IMR-90 (cell line): ENCODE results near the gene BTBD9. TPM values are rescaled to one million over a fixed set of nuclear protein-coding genes. Genes with fewer than 3 reads are reported as not detected.

ENCODE experiments used
- ATAC-seq: fragments of 200-7000 bp; cut with Tn5 transposase; 2 replicates; pipeline ENCODE4 v1.9.1; 2020; ENCODE audit warnings: low read depth, mild to moderate bottlenecking, moderate library complexity
- BruUV-seq: library from RNA; stranded (reverse); fragments of 400-500 nt; replicated peaks from 2 replicates; lab custom pipeline; 2021; lab: Mats Ljungman, UMichigan
- CTCF ChIA-PET: fragments of 300-600 bp; formaldehyde crosslinking; extraction: SDS; loops from one replicate; lab custom pipeline; 2021; ENCODE audit warnings: antibody characterized with exemption; lab: Yijun Ruan, JAX
- POLR2A ChIA-PET: fragments of 300-600 bp; sonication (Branson Sonifier 250); formaldehyde crosslinking; loops from one replicate; lab custom pipeline; 2022; ENCODE audit warnings: antibody characterized with exemption; ENCODE audit not compliant: unreplicated experiment; lab: Charles Lee
- DNase-seq: peaks from one replicate; pipeline ENCODE4 v3.0.0; 2013
- H2AFZ ChIP-seq: replicated peaks from 2 replicates; pipeline ENCODE3; 2013; ENCODE audit warnings: low read length, mild to moderate bottlenecking; ENCODE audit not compliant: poor library complexity
- H2AK5ac ChIP-seq: 2 replicates; pipeline ENCODE4 v1.6.1; 2013; ENCODE audit warnings: low read depth, low read length, inconsistent platforms
- H2AK9ac ChIP-seq: replicated peaks from 2 replicates; pipeline ENCODE3; 2013; ENCODE audit warnings: mild to moderate bottlenecking, low read depth, low read length, moderate library complexity; ENCODE audit not compliant: poor library complexity
- H2BK120ac ChIP-seq: 2 replicates; pipeline ENCODE4 v1.6.1; 2013; ENCODE audit warnings: low read depth, low read length, inconsistent platforms
- H2BK15ac ChIP-seq: 3 replicates; pipeline ENCODE4 v1.6.1; 2013; ENCODE audit warnings: low read depth, low read length, inconsistent platforms
- H2BK20ac ChIP-seq: 2 replicates; pipeline ENCODE4 v1.6.1; 2013; ENCODE audit warnings: low read depth, mild to moderate bottlenecking, inconsistent platforms, low read length, moderate library complexity
- H2BK5ac ChIP-seq: 2 replicates; pipeline ENCODE4 v1.6.1; 2013; ENCODE audit warnings: mild to moderate bottlenecking, low read depth, low read length, inconsistent platforms; ENCODE audit not compliant: poor library complexity, severe bottlenecking
- H3K14ac ChIP-seq: replicated peaks from 2 replicates; pipeline ENCODE4 v1.6.1; 2013; ENCODE audit warnings: low read depth, low read length, inconsistent platforms
- H3K18ac ChIP-seq: 2 replicates; pipeline ENCODE4 v1.6.1; 2013; ENCODE audit warnings: low read depth, low read length, control low read depth
- H3K23ac ChIP-seq: 2 replicates; pipeline ENCODE4 v1.6.1; 2013; ENCODE audit warnings: low read depth, low read length, inconsistent platforms
- H3K27ac ChIP-seq: 2 replicates; pipeline ENCODE4 v1.5.1; 2013; ENCODE audit warnings: mild to moderate bottlenecking, control low read depth, low read length; ENCODE audit not compliant: insufficient read depth
- H3K27me3 ChIP-seq: 2 replicates; pipeline ENCODE4 v1.6.1; 2013; ENCODE audit warnings: low read length; ENCODE audit not compliant: control insufficient read depth, insufficient read depth
- H3K36me3 ChIP-seq: 2 replicates; pipeline ENCODE4 v1.6.1; 2013; ENCODE audit warnings: low read length, mixed read lengths; ENCODE audit not compliant: control insufficient read depth, insufficient read depth
- H3K4ac ChIP-seq: 2 replicates; pipeline ENCODE4 v1.6.1; 2013; ENCODE audit warnings: low read depth, low read length, inconsistent platforms
- H3K4me1 ChIP-seq: 2 replicates; pipeline ENCODE4 v1.6.1; 2013; ENCODE audit warnings: low read length, mixed read lengths; ENCODE audit not compliant: control insufficient read depth, insufficient read depth
- H3K4me2 ChIP-seq: 2 replicates; pipeline ENCODE4 v1.6.1; 2013; ENCODE audit warnings: low read depth, mild to moderate bottlenecking, control low read depth, low read length, moderate library complexity
- H3K4me3 ChIP-seq: 2 replicates; pipeline ENCODE4 v1.5.1; 2013; ENCODE audit warnings: low read depth, mild to moderate bottlenecking, control low read depth, low read length, moderate library complexity; ENCODE audit not compliant: insufficient read depth
- H3K56ac ChIP-seq: 2 replicates; pipeline ENCODE4 v1.6.1; 2013; ENCODE audit warnings: low read length, inconsistent platforms; ENCODE audit not compliant: insufficient read depth; ENCODE audit errors: extremely low read depth
- H3K79me1 ChIP-seq, 2 experiments: 2 replicates each; pipeline ENCODE4 v1.6.1; 2013; ENCODE audit warnings: low read length in 2 of 2, inconsistent platforms in 1 of 2, low read depth in 1 of 2
- H3K9ac ChIP-seq: 2 replicates; pipeline ENCODE4 v1.6.1; 2013; ENCODE audit warnings: low read depth, low read length, control low read depth
- H3K9me1 ChIP-seq: 2 replicates; pipeline ENCODE4 v1.6.1; 2013; ENCODE audit warnings: low read length, inconsistent platforms; ENCODE audit not compliant: insufficient read depth
- H3K9me3 ChIP-seq: 2 replicates; pipeline ENCODE4 v1.6.1; 2013; ENCODE audit warnings: low read length; ENCODE audit not compliant: control insufficient read depth, insufficient read depth
- H4K20me1 ChIP-seq: 2 replicates; pipeline ENCODE4 v1.6.1; 2013; ENCODE audit warnings: low read length, inconsistent platforms; ENCODE audit not compliant: insufficient read depth
- H4K5ac ChIP-seq: 2 replicates; pipeline ENCODE4 v1.6.1; 2013; ENCODE audit warnings: mild to moderate bottlenecking, low read depth, low read length, control low read depth
- H4K8ac ChIP-seq, 2 experiments: 2 replicates each; pipeline ENCODE4 v1.6.1; 2013; ENCODE audit warnings: low read depth in 2 of 2, low read length in 2 of 2, control low read depth in 1 of 2, inconsistent platforms in 1 of 2
- H4K91ac ChIP-seq: 2 replicates; pipeline ENCODE4 v1.6.1; 2013; ENCODE audit warnings: low read depth, low read length, inconsistent platforms; ENCODE audit not compliant: insufficient read depth
- BHLHE40 ChIP-seq: fragments of 150-350 bp; IDR thresholded peaks from 2 replicates; pipeline ENCODE4 v1.6.1; 2016; ENCODE audit warnings: mild to moderate bottlenecking, low read depth, low read length
- CEBPB ChIP-seq: IDR thresholded peaks from 2 replicates; pipeline ENCODE4 v1.6.1; 2012; ENCODE audit warnings: low read depth, low read length, improper control_type of control experiment
- CHD1 ChIP-seq: IDR thresholded peaks from 2 replicates; pipeline ENCODE4 v1.6.1; 2012; ENCODE audit warnings: low read depth, low read length, improper control_type of control experiment
- CTCF ChIP-seq: conservative IDR thresholded peaks from 2 replicates; pipeline ENCODE4 v1.5.1; 2012; ENCODE audit warnings: mild to moderate bottlenecking, low read depth, low read length, improper control_type of control experiment
- ELK1 ChIP-seq: fragments of 150-350 bp; IDR thresholded peaks from 2 replicates; pipeline ENCODE4 v1.6.1; 2016; ENCODE audit warnings: low read depth, mild to moderate bottlenecking, low read length, moderate library complexity, borderline replicate concordance
- FOS ChIP-seq: fragments of 150-350 bp; IDR thresholded peaks from 2 replicates; pipeline ENCODE4 v1.6.1; 2016; ENCODE audit warnings: low read depth, low read length
- MAFK ChIP-seq: IDR thresholded peaks from 2 replicates; pipeline ENCODE4 v1.6.1; 2012; ENCODE audit warnings: low read depth, low read length, improper control_type of control experiment
- MAZ ChIP-seq: IDR thresholded peaks from 2 replicates; pipeline ENCODE4 v1.6.1; 2012; ENCODE audit warnings: low read depth, mild to moderate bottlenecking, low read length, improper control_type of control experiment, moderate library complexity, borderline replicate concordance
- MXI1 ChIP-seq: IDR thresholded peaks from 2 replicates; pipeline ENCODE4 v1.6.1; 2012; ENCODE audit warnings: low read depth, mild to moderate bottlenecking, low read length, moderate library complexity, borderline replicate concordance
- NFE2L2 ChIP-seq: fragments of 150-350 bp; IDR thresholded peaks from 2 replicates; pipeline ENCODE4 v1.6.1; 2016; ENCODE audit warnings: low read depth, mild to moderate bottlenecking, low read length
- POLR2A ChIP-seq: IDR thresholded peaks from 2 replicates; pipeline ENCODE4 v1.6.1; 2012; ENCODE audit warnings: mild to moderate bottlenecking, low read depth, low read length
- RAD21 ChIP-seq: IDR thresholded peaks from 2 replicates; pipeline ENCODE4 v1.6.1; 2012; ENCODE audit warnings: low read length, improper control_type of control experiment
- RCOR1 ChIP-seq: IDR thresholded peaks from 2 replicates; pipeline ENCODE4 v1.6.1; 2012; ENCODE audit warnings: mild to moderate bottlenecking, low read length, improper control_type of control experiment; ENCODE audit not compliant: insufficient replicate concordance
- RFX5 ChIP-seq: IDR thresholded peaks from 2 replicates; pipeline ENCODE4 v1.8.0; 2012; ENCODE audit warnings: low read depth, mild to moderate bottlenecking, low read length, moderate library complexity
- SMC3 ChIP-seq: fragments of 150-350 bp; IDR thresholded peaks from 2 replicates; pipeline ENCODE4 v1.6.1; 2016; ENCODE audit warnings: low read depth, mild to moderate bottlenecking, antibody characterized with exemption, low read length, moderate library complexity
- WGBS, 2 experiments: methylation state at CpG; one replicate each; pipeline versions ENCODE4 v1.1.5 to v1.1.7; 2013; ENCODE audit warnings: missing lambda C conversion rate in 2 of 2; ENCODE audit not compliant: insufficient read length in 1 of 2; ENCODE audit errors: extremely low coverage in 2 of 2; 5-methylcytosine and 5-hydroxymethylcytosine counted together
- dilution Hi-C: fragments of 300-500 bp; cut with HindIII; formaldehyde crosslinking; loops from one replicate; pipeline ENCODE4 v1.14.3; 2018; ENCODE audit warnings: low sequenced_read_pairs; ENCODE audit not compliant: unreplicated experiment
- in situ Hi-C: fragments of 300-500 bp; cut with MboI; formaldehyde crosslinking; loops from 3 replicates; pipeline ENCODE4 v1.14.3; 2019; ENCODE audit warnings: low sequenced_read_pairs, inconsistent platforms, mixed read lengths
- intact Hi-C: fragments of 100-400 bp; cut with micrococcal nuclease; formaldehyde crosslinking; loops from 2 replicates; pipeline ENCODE4 v1.10.0; 2022
- polyA plus RNA-seq, 3 experiments: library from polyadenylated mRNA; depleted of rRNA; stranded (reverse); fragments of >200 nt; gene quantifications; 2 replicates each; pipeline ENCODE4 v1.2.3, GENCODE V29; 2012; ENCODE audit warnings: low replicate concordance in 1 of 3
- total RNA-seq: library from RNA; depleted of rRNA; stranded (reverse); fragments of >200 nt; gene quantifications from 2 replicates; pipeline ENCODE4 v1.2.3, GENCODE V29; 2012
- TF ChIP-seq, protein P1 (sequence below): fragments of 150-350 bp; IDR thresholded peaks from 2 replicates; pipeline ENCODE4 v1.6.1; 2017; ENCODE audit warnings: mild to moderate bottlenecking, antibody characterized with exemption, low read length, low read depth

The BTBD9 gene
- total and polyA plus RNA-seq, 2 of the 4 experiments (the other 2 are of a cell fraction), result 4.1 to 22.0 TPM

DNA sequence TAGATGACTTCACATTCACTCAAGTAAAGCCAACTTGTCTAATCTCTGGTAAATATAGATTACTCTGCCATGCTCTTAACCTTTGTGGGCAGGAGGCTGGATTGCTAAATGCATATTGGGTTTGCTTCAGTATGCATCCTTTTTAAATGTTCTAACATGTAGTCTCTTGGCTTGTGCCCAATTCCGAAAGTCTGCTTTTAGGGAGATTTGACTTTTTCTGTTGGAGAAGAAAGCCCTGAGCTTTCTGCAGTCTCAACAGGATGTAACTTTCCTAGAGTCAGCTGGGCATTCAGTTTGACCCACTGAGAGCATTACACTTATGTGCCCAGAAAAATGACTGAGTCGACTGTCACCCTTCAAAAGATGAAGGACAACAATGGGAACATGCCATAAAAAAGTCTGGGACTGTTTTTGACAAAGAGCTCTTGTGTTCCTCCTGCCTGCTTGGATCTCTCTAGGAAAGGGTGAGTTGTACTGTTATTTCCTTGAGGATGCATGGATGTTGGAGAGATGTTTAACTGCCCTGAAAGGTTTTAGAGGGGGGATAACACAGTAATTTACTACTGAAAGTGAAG, 520.9 kb downstream of the BTBD9 start:
- H4K5ac ChIP-seq, result no peak overlapping the region
- H2BK120ac ChIP-seq, result no peak overlapping the region
- no peak overlapping the region for H3K9ac ChIP-seq
- no peak overlapping the region for H2AK9ac ChIP-seq
- ChIA-PET CTCF (interaction anchor here (0.6 to 1.0 kb wide), 2 partner anchors 8 to 1101 kb away, joined by 3 read pairs; no protein-coding TSS in a partner anchor), POLR2A (no interaction called here)
- no peak overlapping the region for H3K14ac ChIP-seq
- no peak overlapping the region for H2BK20ac ChIP-seq
- H2BK5ac ChIP-seq, result no peak overlapping the region
- H2AK5ac ChIP-seq, result no peak overlapping the region
- no peak overlapping the region for H3K4ac ChIP-seq
- ATAC-seq (no peak), DNase-seq (no peak)
- H2AFZ ChIP-seq, result no peak overlapping the region
- no peak overlapping the region for H3K4me2 ChIP-seq
- H3K27ac ChIP-seq, result no peak overlapping the region
- peaks cover 21% of the 10 kb centered on the region for H3K36me3 ChIP-seq
- dilution Hi-C loops (no loop called here), in situ Hi-C loops (no loop called here), intact Hi-C loops (loop anchor here (10.0 kb wide), 1 partner anchor 324 kb away; no protein-coding TSS in a partner anchor)
- no CpG with 5 or more reads among the region's 2 CpGs for WGBS, 2 experiments
- H2BK15ac ChIP-seq, result no peak overlapping the region
- peaks cover 7% of the 10 kb centered on the region for H3K4me1 ChIP-seq
- peaks cover 15% of the 10 kb centered on the region for H3K9me1 ChIP-seq
- H3K56ac ChIP-seq, result no peak overlapping the region
- BruUV-seq, result no TSS peak
- no peak overlapping the region for H3K4me3 ChIP-seq
- H4K8ac ChIP-seq, result no peak overlapping the region
- H3K9me3 ChIP-seq, result no peaks in the 10 kb centered on the region
- H3K23ac ChIP-seq, result no peak overlapping the region
- no peak overlapping the region for H4K91ac ChIP-seq
- H3K27me3 ChIP-seq, result no peaks in the 10 kb centered on the region
- peaks cover 46 to 80% of the 10 kb centered on the region in 2 experiments for H3K79me1 ChIP-seq
- no peak overlapping the region for H3K18ac ChIP-seq
- peaks cover 35% of the 10 kb centered on the region; the same call in 1 of the 2 replicates for H4K20me1 ChIP-seq
- TF ChIP-seq POLR2A (no peak), MXI1 (no peak), ELK1 (no peak), SMC3 (no peak), MAZ (no peak), BHLHE40 (no peak), CTCF (no peak), RCOR1 (no peak), CHD1 (no peak), NFE2L2 (no peak), FOS (no peak), MAFK (no peak), CEBPB (no peak), RFX5 (no peak), RAD21 (no peak)
- TF ChIP-seq, protein P1, sequence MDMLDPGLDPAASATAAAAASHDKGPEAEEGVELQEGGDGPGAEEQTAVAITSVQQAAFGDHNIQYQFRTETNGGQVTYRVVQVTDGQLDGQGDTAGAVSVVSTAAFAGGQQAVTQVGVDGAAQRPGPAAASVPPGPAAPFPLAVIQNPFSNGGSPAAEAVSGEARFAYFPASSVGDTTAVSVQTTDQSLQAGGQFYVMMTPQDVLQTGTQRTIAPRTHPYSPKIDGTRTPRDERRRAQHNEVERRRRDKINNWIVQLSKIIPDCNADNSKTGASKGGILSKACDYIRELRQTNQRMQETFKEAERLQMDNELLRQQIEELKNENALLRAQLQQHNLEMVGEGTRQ, result no peak
